NCI-H2081 (cell line): ENCODE results near the gene EPHB1.
A peak's percentile ranks its signal among the peaks of the same experiment; 100 is the strongest.
"Not testable (repeated sequence)": the region's sequence is repeated elsewhere in the genome, so short reads cannot be mapped to it uniquely, and the experiment has no call there.

Experiments used
- DNase-seq, 2 experiments: peaks; one replicate each; lab custom pipeline; 2025; lab: John Stamatoyannopoulos, UW

EPHB1 gene

GRCh38 chr3:135084976-135085375 lies 289.9 kb downstream of the EPHB1 start:
- DNase-seq = no peak

DNA sequence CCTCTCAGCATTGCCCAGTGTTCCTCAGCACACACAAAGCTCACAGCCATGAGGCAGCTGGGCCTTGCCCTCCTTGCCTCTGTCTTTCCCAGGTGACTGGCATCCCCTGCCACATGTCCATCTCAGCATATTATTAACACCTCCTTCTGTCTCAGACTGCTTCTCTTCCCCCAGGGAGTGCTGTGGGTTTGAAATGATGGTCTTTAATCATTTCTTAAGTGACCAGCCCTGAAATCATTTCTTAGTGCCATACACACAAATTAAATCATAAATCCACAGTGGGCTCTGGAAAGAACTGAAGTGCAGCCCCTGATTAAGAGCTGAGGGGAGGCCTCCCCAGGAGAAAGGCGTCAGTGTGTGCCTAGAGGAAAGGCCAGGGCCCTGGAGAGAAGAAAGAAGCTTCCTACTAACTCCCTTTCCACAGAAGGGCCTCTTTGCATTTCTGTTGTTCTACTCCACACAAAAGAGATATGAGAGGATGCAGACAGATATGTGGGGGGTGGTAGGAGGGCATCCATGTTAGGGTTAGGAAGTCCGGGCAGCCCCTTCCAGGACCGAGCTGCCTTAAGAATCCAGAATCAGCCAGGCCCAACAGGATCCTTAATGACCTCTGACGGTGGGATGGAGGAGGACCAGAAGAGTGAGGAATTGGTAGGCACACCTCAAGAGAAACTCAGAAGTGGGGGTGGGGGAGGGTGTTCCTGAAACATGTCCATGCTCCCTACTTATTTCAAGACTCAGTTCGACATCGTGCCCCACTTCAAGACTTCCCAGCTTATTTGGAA lies 290.8 kb downstream of the EPHB1 start:
- no peak for DNase-seq

DNA sequence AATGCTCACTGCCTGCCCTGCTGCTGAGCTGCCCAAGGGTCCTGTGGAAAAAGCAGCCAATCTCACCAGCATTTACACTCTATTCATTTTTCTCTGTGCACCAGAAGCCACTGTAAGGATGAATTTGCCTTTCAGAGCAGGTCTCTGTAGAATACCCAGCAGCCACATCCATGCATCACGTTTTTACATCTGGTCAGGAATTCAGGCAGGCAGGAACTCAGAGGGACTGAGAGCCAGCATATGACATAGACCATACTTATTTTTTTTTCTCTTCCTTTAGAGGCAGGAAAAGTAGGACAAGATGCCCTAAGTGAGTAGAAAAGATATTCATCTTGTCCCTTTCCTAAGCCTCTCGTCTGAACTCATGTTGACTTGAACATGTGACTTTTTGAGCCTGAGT lies 292.7 kb downstream of the EPHB1 start:
- no peak for DNase-seq

DNA sequence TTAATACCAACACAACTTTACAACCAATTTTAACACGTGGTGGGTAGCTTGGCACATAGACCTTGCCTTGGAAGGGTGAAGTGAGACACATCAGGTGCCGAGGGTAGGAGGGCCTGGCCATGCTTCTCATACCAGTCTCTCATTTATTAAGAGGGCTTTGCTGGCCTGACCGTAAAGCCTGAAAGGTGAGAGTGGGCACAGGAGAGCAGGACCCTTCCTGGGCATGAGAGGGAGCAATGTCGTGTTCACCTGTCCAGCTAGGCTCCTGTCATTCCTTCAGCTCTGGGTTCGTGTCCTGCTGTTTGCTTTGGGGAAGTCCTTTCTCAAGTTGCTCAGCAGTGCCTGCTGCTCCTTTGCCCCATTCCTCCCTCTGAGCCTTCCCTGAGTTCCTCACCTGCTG lies 294.4 kb downstream of the EPHB1 start:
- no peak for DNase-seq

DNA sequence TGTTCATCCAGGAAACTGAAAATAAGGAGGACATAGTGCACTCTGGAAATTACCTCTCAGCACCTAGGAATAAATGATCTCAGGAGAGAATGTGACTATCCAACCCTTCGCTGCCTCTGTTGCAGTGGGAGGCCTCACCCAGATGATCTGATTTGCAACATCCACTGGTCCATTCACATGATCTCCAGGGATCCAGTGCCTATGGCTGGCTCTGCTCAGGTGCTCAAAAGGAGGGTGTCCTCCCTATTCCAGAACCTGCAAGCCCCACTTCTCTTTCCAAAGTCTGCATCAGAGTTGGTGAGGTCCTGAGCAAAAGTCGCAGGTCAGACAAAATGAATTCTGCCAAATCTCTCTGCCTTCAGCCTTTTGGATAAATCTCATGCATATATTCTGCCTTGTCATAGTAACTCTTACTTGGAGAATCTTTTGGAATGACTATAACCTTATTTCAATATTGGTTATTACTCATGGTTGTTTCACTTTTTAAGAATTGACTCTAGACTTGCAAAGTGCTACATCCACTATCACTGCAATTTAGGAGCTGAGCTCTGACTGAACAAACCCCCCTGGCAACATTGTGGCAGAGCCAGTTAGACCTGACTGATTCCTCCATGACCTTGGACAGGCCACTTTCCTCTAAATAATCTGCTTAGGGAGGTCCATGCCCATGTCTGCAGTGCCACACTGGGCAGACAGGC lies 295.1 kb downstream of the EPHB1 start:
- DNase-seq = no peak

- no peak for DNase-seq
Measured at GRCh38 chr3:135091946-135092345, 296.9 kb downstream of the EPHB1 start.

DNA sequence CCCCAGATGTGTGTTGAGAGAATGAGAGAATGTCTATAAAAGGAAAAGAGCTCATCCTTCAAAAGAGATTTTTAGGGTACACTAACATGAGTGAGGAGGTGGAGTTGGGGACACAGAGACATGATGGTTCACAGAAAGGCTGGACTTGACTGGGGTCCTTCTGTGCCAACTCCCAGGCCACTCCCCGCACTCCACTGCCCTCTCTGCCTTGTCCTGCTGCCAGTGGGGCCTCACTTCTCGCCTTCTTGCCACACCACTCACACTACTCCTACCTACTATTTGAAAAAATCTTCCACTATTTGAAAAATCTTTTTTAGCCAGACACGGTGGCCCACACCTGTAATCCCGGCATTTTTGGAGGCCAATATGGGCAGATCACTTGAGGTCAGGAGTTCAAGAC lies 298.1 kb downstream of the EPHB1 start:
- no peak for DNase-seq

- DNase-seq = no peak
Measured at GRCh38 chr3:135097276-135097946, 302.4 kb downstream of the EPHB1 start.

- DNase-seq = no peak
Measured at GRCh38 chr3:135099734-135100355, 304.8 kb downstream of the EPHB1 start.

- DNase-seq = no peak
Measured at GRCh38 chr3:135100366-135100765, 305.3 kb downstream of the EPHB1 start.

GRCh38 chr3:135103917-135104316 lies 308.9 kb downstream of the EPHB1 start:
- peak in 1 of 2 experiments; percentile 17 for DNase-seq

GRCh38 chr3:135106445-135106844 lies 311.4 kb downstream of the EPHB1 start:
- DNase-seq = peak in 1 of 2 experiments; percentile 53

DNA sequence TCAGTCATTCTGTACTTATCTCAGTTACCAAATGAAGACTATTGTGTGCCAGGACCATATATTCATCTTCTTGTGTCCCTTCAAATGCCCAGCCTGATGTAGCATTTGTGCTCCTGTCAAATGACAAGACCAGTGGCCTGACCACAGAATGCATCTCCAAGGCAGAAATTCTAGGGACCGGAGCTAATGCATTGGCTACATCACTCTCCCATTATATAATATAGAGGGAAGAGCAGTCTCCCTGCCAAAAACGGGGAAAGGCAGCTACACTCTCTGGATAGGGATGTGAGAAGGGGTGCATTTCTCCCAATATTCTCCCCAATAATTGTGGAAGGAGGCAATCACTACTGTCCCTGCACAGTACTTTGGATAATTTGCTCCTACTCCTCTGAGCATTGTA lies 312.0 kb downstream of the EPHB1 start:
- no peak for DNase-seq

DNA sequence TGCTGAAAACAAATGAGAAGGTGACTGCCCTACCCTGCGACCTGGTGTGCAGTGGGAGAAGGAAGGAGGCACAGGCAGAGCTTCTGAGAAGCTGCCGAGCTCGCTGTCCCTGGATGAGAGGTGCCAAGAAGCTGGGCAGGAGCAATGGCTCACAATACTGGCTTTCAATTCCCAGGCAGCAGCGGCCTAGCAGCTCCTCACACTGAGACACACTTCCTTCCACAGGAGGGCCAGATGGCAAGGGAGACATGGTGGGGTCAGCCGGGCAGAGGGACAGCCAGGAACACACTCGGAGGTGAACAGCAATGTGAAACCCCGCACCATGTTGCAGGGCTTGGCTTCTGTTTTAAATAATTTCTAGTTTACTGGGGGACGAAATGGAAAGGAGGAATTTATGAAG lies 314.6 kb downstream of the EPHB1 start:
- no peak for DNase-seq

DNA sequence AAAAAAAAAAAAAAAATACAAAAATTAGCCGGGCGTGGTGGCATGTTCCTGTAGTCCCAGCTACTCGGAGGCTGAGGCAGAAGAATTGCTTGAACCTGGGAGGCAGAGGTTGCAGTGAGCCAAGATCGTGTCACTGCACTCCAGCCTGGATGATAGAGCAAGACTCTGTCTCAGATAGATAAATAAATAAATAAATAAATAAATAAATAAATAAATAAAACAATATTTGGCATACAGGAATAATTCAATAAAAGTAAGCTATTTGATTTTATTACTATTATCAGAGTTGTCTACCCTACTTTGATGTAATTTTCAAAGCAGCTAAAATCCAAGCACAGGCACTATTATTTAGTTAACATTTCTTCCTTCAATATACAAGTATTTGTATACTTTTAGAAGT lies 319.5 kb downstream of the EPHB1 start:
- DNase-seq = not testable (repeated sequence)

DNA sequence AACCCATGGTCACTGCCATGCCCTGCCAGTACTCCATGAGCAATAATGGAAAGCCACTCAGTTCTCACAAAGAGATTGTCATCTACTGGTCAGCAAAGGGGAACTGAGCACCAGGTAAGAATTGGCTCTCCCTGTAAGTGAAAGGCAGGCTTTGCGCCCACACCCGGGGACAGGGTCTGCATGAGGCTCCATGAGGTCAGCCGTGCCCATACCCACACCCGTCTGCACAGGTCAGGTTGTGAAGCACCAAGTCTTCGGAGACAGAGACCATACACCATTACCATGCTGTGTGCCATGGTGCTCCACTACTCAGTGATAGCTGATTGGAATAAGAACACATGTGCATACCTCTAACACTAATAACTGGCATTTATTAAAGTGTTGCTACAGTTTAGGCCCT lies 322.9 kb downstream of the EPHB1 start:
- DNase-seq = no peak

GRCh38 chr3:135118792-135119191 lies 323.7 kb downstream of the EPHB1 start:
- no peak for DNase-seq

- DNase-seq = no peak
Measured at GRCh38 chr3:135125171-135125801, 330.2 kb downstream of the EPHB1 start.

GRCh38 chr3:135127946-135128470 lies 332.9 kb downstream of the EPHB1 start:
- DNase-seq = no peak

GRCh38 chr3:135128818-135129217 lies 333.8 kb downstream of the EPHB1 start:
- no peak for DNase-seq

GRCh38 chr3:135131290-135131689 lies 336.2 kb downstream of the EPHB1 start:
- DNase-seq = no peak
